SK-N-SH treated with all-trans-retinoic acid at 6 μM for 48 hours (cell line): ENCODE data around the gene PUSL1.

ENCODE experiments used
- ARNTL ChIP-seq: fragments of 450-650 bp; formaldehyde crosslinking; IDR thresholded peaks from 2 replicates; pipeline ENCODE4 v1.5.0; 2020; ENCODE audit warnings: low read depth, mild to moderate bottlenecking, moderate library complexity, borderline replicate concordance
- BACH2 ChIP-seq: fragments of 250-450 bp; sonication (Bioruptor Pico); IDR thresholded peaks from 2 replicates; pipeline ENCODE4 v1.9.0; 2021; ENCODE audit warnings: mild to moderate bottlenecking, borderline replicate concordance
- CSRNP3 ChIP-seq: fragments of 250-450 bp; sonication (Bioruptor Pico); IDR thresholded peaks from 2 replicates; pipeline ENCODE4 v1.5.1; 2021; ENCODE audit warnings: mild to moderate bottlenecking, moderate library complexity
- GLIS3 ChIP-seq: fragments of 250-450 bp; sonication (Bioruptor Pico); IDR thresholded peaks from 2 replicates; pipeline ENCODE4 v1.5.0; 2020; ENCODE audit warnings: mild to moderate bottlenecking, moderate library complexity
- ISL1 ChIP-seq: fragments of 250-450 bp; sonication (Bioruptor Pico); IDR thresholded peaks from 2 replicates; pipeline ENCODE4 v2.1.2; 2022; ENCODE audit warnings: mild to moderate bottlenecking, moderate library complexity
- PPARA ChIP-seq: fragments of 250-450 bp; sonication (Bioruptor Pico); IDR thresholded peaks from 2 replicates; pipeline ENCODE4 v1.5.0; 2020; ENCODE audit warnings: mild to moderate bottlenecking, borderline replicate concordance
- SNAI2 ChIP-seq: fragments of 250-450 bp; sonication (Bioruptor Pico); IDR thresholded peaks from 2 replicates; pipeline ENCODE4 v1.5.0; 2020; ENCODE audit warnings: mild to moderate bottlenecking, moderate library complexity
- TSHZ2 ChIP-seq: fragments of 250-450 bp; sonication (Bioruptor Pico); IDR thresholded peaks from 2 replicates; pipeline ENCODE4 v1.5.0; 2020; ENCODE audit warnings: mild to moderate bottlenecking, moderate library complexity
- ZFP3 ChIP-seq: fragments of 250-450 bp; sonication (Bioruptor Pico); IDR thresholded peaks from 2 replicates; pipeline ENCODE4 v1.5.0; 2020; ENCODE audit warnings: mild to moderate bottlenecking, moderate library complexity
- ZNF565 ChIP-seq: fragments of 450-650 bp; formaldehyde crosslinking; conservative IDR thresholded peaks from 2 replicates; pipeline ENCODE4 v1.5.0; 2020; ENCODE audit warnings: low read depth, mild to moderate bottlenecking, moderate library complexity
- ZNF70 ChIP-seq: fragments of 450-650 bp; formaldehyde crosslinking; IDR thresholded peaks from 2 replicates; pipeline ENCODE4 v1.5.0; 2020; ENCODE audit warnings: mild to moderate bottlenecking, moderate library complexity

- TF ChIP-seq SNAI2 (CRISPR knock-in tag), result no peak
- TF ChIP-seq ZNF565 (CRISPR knock-in tag), result no peak
- TF ChIP-seq ZFP3 (CRISPR knock-in tag), result no peak
- TF ChIP-seq ZNF70 (CRISPR knock-in tag), result no peak
- TF ChIP-seq CSRNP3 (CRISPR knock-in tag), result no peak
- no peak for TF ChIP-seq PPARA (CRISPR knock-in tag)
- TF ChIP-seq GLIS3 (CRISPR knock-in tag), result no peak
- no peak for TF ChIP-seq ARNTL (CRISPR knock-in tag)
- no peak for TF ChIP-seq ISL1
- TF ChIP-seq BACH2 (CRISPR knock-in tag), result no peak
- no peak for TF ChIP-seq TSHZ2
Observed at GRCh38 chr1:1264026-1264425, 44.4 kb upstream of the PUSL1 start.
